HG03457 (cell line): Measurements from ENCODE around the gene CDKN2B-AS1.

Experiments
- ATAC-seq: cut with Tn5 transposase; IDR thresholded peaks from one replicate; pipeline ENCODE4 v1.9.1; 2021; ENCODE audit warnings: moderate number of reproducible peaks; ENCODE audit not compliant: unreplicated experiment

CDKN2B-AS1 gene

DNA sequence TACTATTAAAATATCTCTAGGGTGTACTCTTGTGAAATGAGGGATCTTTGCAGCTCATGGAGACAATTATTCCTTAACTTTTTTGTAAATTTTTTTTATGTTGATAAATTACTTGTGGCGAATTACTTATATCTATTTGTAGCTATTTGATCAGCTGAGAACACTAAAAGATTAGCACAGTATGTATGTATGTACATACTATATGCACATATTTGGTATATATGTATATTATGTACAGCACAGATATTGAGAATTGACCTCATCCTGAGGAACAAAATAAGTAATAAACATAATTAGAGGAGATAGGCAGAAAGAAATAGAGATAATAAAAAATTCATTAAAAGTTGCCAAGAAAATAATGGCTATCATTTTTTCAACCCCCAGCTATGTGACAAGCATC, 12.2 kb upstream of the CDKN2B-AS1 start:
- ATAC-seq = no peak

DNA sequence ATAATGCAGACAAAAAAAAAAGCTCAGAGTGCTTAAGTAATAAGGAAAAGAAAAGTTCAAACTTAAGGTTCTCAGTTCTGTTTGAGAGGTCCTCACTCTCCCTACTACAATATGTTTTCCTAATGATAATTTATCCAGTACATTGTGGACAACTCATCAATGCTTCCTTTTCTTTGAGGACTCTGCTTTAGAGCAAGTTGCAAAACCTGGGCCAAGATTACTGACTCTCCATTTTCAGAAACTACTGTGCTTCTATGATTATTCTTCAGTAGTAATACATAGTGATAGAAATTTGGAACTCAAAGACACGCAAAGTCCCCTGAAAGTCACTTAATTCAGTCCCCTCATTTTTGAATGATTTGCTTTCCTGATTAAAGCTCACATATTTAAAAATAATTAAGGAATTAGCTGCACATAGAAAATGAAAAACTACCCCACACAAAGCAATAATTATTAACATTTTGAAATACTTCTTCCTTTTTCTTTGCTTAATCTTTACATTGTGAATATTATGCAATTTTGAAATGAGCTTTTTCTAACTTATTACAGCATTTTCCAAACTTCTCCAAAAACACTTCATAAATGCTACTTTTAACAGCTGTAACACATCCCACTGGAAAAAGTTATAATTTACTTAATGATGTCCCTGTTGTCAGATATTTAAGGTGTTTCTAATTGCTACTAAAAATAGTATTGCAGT, 11.6 kb upstream of the CDKN2B-AS1 start:
- ATAC-seq = no peak

DNA sequence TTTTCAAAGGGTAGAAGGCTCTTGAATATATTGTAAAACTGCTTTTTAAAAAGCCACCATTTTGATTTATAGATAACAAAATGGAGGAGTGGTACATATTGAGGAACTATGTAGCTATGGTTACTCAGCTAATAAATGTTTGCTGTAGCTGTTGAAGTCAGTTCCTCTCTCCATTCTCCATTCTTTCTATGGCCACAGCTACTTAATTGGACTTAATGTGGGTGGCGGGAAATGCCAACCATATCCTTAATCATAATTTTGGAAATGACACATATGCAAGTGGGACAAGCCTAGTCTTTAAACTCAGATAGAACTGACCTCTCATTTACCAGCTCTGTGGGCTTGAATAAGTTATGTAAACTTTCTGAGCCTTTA, 11.0 kb upstream of the CDKN2B-AS1 start:
- no peak for ATAC-seq

DNA sequence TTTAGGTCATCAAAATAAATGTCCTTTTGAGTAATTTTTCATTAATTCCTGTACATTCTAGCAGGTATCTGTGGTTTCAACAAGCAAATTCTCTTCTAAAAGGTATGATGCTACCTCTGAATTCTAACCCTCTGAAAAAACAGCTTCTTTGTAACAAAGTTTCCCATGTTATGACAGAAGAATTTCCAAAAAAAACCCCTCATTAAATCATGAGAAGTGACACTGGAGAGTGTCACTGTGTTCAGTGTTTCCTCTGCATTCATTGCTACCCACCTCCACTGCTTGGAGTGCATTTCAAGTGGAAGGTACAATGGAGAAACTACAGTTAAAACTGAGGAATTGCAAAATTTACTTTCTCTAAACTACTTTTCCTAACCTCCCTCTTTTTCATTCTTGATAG, 10.5 kb upstream of the CDKN2B-AS1 start:
- no peak for ATAC-seq

DNA sequence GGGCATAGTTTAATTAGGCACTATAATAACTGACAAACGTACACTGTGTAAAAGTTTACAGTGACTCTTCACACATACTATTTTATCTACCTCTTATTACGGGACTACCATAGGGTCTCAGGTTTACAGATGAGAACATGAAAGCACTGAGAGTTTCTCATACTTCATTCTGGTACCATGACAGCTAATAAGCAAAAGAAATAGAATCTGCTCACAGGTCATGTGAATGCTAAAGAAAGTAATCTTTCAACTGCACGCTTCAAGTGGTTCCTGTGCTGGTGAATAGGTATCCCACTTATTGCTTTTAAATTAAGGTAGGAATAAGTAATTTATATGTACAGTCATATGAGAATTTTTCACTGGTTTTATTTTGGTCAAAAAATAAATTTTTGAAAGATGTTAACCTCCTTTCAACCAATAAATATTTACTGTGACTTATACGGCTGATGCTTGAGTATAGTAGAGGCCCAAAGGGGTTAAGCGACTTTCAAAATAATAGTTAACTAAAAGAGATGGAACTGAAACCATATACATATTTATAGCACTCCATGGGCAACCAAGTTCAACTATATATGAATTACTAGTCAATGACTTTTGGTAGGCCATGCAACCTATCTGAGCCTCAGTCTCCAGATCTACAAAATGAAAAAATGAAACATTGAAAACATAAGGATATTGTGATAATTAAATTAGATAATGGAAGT, 8.5 kb upstream of the CDKN2B-AS1 start:
- peak; percentile 67 for ATAC-seq

DNA sequence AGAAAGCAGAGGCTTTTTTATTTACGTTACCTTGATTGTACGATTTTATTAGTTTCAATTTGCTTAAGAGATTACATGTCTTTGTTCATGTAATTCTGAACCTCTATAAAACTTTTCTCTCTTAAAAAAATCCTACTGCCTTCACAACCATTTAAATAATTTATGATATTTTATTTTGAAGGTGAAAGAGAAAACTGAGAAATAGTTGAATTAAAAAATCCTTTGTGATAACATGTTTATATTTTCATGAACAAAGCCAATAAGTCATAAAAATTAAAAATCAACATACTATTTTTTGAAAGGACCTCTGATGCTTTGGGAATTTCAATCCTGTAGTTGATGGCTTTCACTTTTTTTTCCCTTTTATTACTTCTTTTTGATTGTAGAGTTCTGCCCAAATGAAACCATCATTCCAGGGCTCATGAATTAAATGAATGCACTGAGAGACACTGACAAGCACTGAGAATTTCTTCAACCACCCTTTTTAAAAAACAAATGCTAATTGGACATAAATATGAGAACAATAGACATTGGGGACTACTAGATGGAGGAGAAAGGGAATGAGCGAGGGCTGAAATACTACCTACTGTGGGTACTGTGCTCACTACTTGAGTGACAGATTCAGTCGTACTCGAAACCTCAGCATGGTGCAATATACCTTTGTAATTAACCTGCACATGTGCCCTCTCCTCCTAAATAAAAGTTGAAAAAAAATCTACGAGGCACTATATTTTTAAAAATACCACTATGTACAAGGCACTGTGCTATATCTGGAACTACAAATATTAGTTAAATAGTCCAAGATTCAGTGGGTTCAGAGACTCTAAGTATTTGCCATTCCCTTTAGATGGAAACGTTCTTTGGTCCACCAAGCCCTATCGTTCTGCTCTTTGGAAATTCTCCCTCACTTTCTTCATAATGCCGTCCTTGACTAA, 6.3 kb upstream of the CDKN2B-AS1 start:
- ATAC-seq = no peak

DNA sequence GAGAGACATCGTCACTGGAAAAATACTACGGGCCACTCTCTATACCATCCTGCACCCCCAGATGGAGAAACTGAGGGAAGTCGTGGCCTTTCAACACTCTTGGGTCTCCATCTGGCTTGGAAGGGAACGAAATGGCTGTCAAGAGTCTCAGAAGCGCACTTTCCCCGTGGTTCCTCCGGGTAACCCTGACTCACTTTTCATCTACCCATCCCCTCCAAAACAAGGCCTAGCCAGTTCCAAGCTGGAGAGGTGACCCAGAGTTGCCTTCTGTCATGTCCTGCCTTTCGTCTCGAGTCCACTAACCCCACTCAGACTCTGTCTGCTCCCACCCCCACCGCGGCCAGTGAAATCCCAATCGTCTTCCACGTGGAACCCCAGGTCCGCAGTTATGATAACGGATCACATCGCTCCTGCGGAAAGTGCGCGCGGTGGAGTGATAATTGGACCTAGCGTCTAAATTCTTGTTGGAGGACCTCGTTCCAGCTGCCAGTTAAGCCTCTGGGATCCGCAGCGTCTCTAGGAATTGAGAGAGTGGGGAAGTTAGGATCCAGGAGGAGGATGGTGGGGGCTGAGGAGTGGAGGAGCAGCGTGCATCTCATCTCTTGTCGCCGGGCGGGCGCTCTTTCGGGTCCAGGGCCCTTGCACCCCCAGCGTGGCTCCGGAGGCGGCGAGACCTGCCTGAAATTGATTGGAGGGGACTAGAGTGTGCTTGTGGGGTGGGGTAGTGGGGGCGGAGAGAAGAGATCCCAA, 5.0 kb upstream of the CDKN2B-AS1 start:
- no peak for ATAC-seq

DNA sequence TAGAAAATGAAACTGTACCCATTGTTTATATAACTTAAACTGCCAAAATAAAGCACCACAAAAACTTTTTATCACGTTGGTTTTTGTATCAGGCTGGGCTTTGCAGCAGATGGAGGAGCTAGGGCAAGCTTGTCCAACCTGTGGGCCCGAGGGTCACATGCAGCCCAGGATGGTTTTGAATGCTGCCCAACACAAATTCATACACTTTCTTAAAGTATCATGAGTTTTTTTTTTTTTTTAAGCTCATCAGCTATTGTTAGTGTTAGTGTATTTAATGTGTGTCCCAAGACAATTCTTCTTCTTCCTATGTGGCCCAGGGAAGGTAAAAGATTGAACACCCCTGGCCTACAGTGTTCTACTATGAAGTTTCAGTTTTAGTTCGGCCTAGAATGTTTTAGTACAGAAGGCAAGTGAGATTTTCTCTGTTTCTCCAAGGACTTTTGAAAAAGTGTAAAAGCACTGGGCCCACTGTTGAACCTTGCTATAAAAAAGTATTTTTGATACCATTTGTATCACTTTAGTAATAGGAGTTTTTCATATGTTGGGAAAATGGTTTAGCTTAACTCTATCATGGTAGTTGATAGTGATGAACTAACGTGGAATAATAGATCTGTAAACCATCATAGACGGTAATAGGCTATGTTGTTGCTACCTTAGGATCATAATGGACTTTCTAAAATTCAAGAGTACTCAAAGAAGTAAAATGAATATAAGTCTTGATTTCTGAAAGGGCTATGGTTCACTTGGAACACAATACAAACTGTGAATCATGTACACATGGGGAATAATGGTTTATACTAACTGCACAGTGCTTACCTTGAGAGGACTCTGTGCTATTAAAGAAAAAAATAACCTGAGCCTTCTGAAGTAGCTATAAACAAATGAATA, 3.3 kb upstream of the CDKN2B-AS1 start:
- ATAC-seq = no peak

DNA sequence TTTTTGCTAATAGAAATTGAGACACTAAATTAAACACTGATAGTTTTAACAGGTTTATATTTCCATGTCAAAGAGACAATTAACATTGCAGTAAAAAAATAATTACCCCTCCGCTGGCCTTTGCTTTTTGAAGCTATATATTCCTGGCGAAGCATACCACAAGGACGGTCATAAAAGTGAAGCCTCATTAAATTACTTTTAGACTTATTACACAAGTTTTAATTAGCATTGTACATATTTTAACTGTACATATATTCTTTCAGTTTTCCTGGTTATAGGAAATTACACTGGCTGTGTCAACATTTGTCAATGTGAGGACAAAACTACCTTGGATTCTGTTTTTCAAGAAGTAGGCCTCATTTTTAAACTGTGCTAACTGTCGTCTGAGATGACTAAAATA, 1.6 kb upstream of the CDKN2B-AS1 start:
- ATAC-seq = no peak

DNA sequence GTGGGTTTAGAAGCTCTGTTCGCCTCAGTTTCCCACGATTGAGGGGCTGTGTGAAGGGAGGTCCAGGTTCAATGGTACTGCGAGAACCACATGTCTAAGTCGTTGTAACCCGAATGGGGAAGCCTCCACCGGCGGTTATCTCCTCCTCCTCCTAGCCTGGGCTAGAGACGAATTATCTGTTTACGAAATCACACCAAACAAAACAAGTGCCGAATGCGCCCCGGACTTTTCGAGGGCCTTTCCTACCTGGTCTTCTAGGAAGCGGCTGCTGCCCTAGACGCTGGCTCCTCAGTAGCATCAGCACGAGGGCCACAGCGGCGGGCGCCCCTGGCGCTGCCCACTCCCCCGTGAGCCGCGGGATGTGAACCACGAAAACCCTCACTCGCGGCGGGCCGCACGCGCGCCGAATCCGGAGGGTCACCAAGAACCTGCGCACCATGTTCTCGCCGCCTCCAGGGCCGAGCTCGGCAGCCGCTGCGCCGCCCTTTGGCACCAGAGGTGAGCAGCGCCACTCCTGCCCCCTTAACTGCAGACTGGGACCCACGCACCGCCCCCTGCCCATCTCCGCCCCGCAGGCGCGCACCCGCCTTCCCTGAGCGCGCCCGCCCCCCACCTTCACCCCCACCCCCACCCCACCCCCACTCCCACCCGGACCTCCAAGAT, 567 bp upstream of the CDKN2B-AS1 start, which contains the start of gene CDKN2A:
CDKN2A (minus strand) TSS at position 500 of the 663 bp plus-strand sequence.
- ATAC-seq = peak; percentile 34

DNA sequence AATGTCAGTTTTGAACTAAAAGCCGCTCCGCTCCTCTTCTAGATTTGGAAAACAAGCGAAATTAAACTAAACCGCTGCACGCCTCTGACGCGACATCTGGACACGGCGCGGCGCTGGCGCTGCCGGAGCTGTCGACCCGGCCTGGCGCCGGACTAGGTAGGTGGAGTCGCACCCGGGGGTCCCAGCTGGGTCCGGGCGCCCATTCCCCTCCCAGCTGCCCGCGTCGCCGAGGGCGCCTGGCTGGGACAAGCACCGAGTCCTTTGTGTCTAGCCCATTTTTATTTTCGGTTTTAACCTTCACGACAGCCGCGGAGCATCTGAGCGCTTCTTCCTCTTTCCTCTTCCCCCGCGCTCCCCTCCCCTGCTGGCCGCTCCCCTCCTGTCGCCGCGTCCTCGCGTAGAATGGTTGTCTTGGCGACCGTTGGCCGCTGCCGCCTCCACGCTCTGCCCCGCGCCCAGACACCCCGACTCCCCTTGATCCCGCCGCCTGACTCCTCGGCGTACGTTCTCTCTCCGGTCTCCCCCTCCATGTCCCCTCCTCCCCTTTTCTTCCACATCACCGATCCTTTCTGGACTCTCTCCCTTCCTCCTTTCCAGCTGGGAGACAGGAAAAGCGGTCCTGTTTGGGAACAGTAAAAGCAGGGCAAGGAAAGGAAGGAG, 545 bp downstream of the CDKN2B-AS1 start:
- ATAC-seq = peak; percentile 80

DNA sequence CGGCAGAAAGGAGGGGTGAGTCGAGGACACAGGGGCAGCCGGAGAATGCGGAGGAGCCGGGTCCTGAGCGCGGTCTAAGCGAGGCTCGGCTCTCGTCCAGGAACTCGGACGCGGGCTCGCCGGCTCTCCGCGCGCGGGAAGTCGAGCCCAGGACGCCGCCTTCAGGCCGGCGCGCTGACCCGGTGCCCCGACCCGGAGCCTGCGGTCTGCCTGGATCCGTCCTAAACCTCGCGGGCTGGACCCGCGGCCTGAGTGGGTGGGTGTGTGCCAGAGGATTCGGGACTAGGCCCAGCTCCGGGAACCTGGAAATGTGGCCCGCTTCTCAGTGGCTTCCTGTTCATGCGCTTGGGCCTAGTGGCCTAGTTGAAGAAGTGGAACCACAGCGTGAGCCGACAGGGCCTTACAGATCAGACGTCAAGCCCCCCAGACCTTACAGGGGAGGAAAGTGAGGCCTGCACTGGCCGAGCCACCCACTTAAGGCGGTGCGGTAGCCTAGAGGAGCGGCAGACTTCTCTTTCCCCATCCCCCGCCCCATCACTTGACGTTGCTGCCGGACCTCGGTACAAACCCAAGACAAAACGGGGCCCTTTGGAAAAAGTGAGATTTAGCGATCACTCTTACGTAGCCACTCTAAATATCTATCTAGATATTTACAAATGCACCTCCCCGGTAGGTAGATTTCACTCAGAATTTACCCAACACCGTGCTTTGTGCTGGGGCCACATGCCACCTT, 1.2 kb downstream of the CDKN2B-AS1 start:
- ATAC-seq = no peak

DNA sequence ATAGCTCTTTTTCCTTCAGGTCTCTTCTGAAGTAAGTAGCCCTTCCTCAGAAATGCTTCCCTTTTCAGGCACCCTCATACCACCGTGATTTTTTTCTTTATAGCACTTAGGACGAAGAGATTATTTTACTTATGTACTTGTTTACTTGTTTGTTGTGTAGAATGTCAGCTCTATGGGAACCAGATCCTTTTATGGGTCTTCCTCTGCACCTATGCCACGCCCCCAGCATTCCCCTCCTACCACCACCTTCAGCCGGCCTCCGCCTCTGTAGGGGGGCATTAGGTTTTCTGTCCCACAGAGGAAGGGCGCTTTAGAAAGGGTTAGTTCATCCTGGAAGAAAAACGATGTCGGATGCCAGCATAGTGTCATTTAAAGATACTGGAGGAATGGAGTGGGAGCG, 1.8 kb downstream of the CDKN2B-AS1 start:
- ATAC-seq = no peak

DNA sequence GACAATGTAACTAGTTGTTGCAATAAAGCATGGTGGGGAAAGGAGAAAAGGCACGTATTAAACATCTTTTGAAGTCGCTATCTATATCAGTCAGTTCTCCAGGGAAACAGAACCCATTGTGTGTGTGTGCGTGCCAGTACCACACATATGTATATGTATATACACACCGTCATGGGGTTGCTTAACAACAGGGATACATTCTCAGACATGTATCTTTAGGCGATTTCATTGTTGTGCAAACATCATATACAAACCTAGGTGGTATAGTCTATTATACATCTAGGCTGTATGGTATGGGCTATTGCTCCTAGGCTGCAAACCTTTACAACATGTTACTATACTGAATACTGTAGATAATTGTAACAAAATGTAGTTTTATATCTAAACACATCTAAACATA, 2.3 kb downstream of the CDKN2B-AS1 start:
- no peak for ATAC-seq

DNA sequence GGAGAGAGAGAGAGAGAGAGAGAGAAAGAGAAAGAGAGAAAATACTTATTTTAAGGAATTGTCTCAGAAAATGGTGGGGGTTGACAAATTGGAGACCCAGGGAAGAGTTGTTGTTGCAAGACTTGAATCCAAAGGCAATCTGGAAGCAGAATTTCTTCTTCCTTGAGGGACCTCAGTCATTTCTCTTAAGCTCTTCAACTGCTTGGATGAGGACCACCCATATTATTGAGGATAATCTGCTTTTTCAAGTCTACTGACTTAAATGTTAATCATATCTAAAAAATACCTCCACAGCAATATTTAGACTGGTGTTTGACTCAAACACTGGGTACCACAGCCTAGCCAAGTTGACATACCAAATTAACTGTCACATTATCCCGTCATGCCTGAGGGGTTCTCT, 2.9 kb downstream of the CDKN2B-AS1 start:
- ATAC-seq = no peak

DNA sequence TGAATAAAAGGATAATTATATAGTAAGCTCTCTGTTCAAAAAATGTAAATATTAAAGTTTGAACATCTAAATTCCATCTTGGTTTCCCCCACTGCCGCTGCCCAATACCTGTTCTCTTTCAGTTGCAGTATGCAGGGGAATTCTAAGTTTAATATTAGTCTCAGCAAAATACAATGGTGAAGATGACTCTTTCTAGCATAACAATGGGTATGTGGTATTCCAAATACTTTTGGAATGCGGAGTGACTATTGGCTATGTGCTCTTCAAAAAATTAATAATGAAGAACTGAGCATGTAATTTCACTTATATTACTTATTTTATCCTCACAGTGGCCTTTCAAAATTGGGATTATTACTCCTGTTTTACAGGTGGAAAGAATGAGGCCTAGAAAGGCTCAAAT, 3.4 kb downstream of the CDKN2B-AS1 start:
- ATAC-seq = no peak

DNA sequence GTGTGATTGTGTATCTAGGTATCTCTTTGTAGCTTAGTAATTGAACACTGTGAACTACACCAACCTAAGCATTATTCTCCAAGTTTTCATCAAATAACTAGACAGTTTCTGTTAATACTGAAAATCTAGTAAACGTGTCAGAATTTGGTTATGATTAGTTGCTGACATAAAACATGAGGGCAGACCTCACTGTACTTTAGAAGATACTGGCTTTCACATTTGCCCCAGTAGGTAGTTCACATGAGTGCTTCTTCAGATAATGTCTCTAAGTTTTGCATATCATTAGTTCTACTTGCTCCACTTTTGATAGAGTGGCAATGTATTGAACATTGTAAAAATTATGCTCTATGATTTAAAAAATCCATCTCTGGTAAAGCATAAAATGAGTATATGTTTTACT, 7.4 kb downstream of the CDKN2B-AS1 start:
- no peak for ATAC-seq

DNA sequence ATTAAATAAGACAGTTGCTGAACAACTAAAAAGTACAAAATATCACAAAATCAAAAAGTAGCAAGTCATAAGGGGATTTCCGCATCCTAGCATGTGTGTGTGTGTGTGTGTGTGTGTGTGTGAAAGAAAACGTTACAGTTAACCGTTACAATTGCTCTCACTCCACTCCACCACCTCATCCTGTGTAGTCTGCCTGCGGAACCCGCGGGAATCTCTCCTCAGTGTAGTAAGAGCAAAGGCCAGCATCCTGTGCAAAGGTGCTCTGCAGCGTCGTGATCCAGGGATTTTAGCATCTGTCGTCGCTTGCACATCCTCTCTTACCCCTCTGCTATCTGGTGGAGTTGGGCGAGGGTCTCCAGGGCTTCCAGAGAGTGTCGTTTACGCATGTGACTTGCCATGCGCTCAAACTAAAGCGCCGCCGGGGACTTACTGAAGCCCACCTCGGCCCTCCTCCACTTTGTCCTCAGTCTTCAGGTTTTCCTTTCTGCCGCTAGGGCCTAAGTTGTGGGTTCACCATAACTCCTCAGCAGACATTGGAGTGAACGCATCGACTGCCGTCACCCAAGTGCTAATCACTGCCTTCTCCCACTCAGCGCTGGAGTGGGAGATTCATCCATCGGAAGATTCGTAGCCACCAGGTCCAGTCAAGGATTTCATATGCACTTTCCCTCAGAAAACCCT, 10.6 kb downstream of the CDKN2B-AS1 start:
- ATAC-seq = no peak
